ENCODE measurements around the gene TNS1.

TNS1 gene

GRCh38 chr2:217918308-217919024 is 84.3 kb downstream of the TNS1 start:
- H3K27ac ChIP-seq (ENCODE audit: low read length) = no peak overlapping the region
- peaks cover 4% of the 10 kb centered on the region; the same call in 1 of the 2 replicates for H3K27me3 ChIP-seq (replicated peaks; ENCODE audit: insufficient read depth, low read length)
- DNase-seq = no peak
- H3K4me3 ChIP-seq (ENCODE audit: low read length) = no peak overlapping the region
- H3K4me1 ChIP-seq (ENCODE audit: low read length) = no peaks in the 10 kb centered on the region
- H3F3A ChIP-seq (ENCODE audit: insufficient read depth, low read length) = no peaks in the 10 kb centered on the region
- no peaks in the 10 kb centered on the region for H3K9me3 ChIP-seq (replicated peaks; ENCODE audit: insufficient read depth, low read length)
- H3K4me2 ChIP-seq (ENCODE audit: low read depth, low read length) = no peak overlapping the region
- no peaks in the 10 kb centered on the region for H3K79me2 ChIP-seq (ENCODE audit: low read length)
- no peaks in the 10 kb centered on the region for H3K9me2 ChIP-seq (replicated peaks; ENCODE audit: insufficient read depth, low read length)
- TF ChIP-seq EZH2 (optimal IDR thresholded peaks at IDR 0.05; ENCODE audit: low read depth, low read length) = no peak
- TF ChIP-seq CTCF (IDR thresholded peaks at IDR 0.05; ENCODE audit: low read length) = no peak
- TF ChIP-seq EZH2phosphoT487 (IDR thresholded peaks at IDR 0.05; ENCODE audit: low read length) = no peak
- no peak overlapping the region for H2AFZ ChIP-seq (ENCODE audit: low read length)
- no peaks in the 10 kb centered on the region for H4K20me1 ChIP-seq (ENCODE audit: insufficient read depth, low read length)
- H3K9ac ChIP-seq (ENCODE audit: low read length) = no peak overlapping the region
- no peaks in the 10 kb centered on the region for H3K36me3 ChIP-seq (replicated peaks; ENCODE audit: insufficient read depth, low read length)

- H3K36me3 ChIP-seq (replicated peaks; ENCODE audit: insufficient read depth, low read length) = no peaks in the 10 kb centered on the region
- H3K4me3 ChIP-seq (ENCODE audit: low read length) = no peak overlapping the region
- TF ChIP-seq CTCF (IDR thresholded peaks at IDR 0.05; ENCODE audit: low read length) (no peak), EZH2 (optimal IDR thresholded peaks at IDR 0.05; ENCODE audit: low read depth, low read length) (no peak), EZH2phosphoT487 (IDR thresholded peaks at IDR 0.05; ENCODE audit: low read length) (no peak)
- H3K9ac ChIP-seq (ENCODE audit: low read length) = no peak overlapping the region
- H3K9me2 ChIP-seq (replicated peaks; ENCODE audit: insufficient read depth, low read length) = no peaks in the 10 kb centered on the region
- H3K4me2 ChIP-seq (ENCODE audit: low read depth, low read length) = no peak overlapping the region
- DNase-seq = no peak
- H4K20me1 ChIP-seq (ENCODE audit: insufficient read depth, low read length) = no peaks in the 10 kb centered on the region
- H3K4me1 ChIP-seq (ENCODE audit: low read length) = no peaks in the 10 kb centered on the region
- H2AFZ ChIP-seq (ENCODE audit: low read length) = no peak overlapping the region
- H3K9me3 ChIP-seq (replicated peaks; ENCODE audit: insufficient read depth, low read length) = no peaks in the 10 kb centered on the region
- no peaks in the 10 kb centered on the region for H3K79me2 ChIP-seq (ENCODE audit: low read length)
- no peaks in the 10 kb centered on the region for H3F3A ChIP-seq (ENCODE audit: insufficient read depth, low read length)
- no peak overlapping the region for H3K27ac ChIP-seq (ENCODE audit: low read length)
- peaks cover 4% of the 10 kb centered on the region; the same call in 1 of the 2 replicates for H3K27me3 ChIP-seq (replicated peaks; ENCODE audit: insufficient read depth, low read length)
Measured at GRCh38 chr2:217916504-217917254, 86.1 kb downstream of the TNS1 start.

DNA sequence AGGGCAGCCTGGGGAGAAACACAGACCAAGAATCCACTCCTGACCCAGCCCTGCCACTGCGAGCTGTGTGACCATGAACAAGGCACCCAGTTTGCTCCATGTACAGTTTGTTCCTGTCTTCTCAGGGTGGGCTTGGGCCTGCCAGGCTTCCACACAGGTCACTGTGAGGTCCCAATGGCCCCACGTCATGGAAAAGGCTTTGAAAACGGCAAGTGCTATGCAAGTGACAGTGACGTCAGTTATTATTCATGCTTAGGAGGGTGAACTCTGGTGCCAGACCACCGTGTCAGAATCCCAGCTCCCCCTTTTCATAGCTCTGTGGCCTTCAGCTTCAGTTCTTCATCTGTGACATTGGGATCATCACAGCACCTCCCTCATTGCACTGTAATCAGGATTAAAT is 87.1 kb downstream of the TNS1 start:
- Histone ChIP-seq H3K27ac (ENCODE audit: low read length) (no peak overlapping the region), H3K27me3 (replicated peaks; ENCODE audit: insufficient read depth, low read length) (peaks cover 4% of the 10 kb centered on the region; the same call in 1 of the 2 replicates), H3K36me3 (replicated peaks; ENCODE audit: insufficient read depth, low read length) (no peaks in the 10 kb centered on the region), H4K20me1 (ENCODE audit: insufficient read depth, low read length) (no peaks in the 10 kb centered on the region), H3K4me2 (ENCODE audit: low read depth, low read length) (no peak overlapping the region), H3K79me2 (ENCODE audit: low read length) (no peaks in the 10 kb centered on the region), H3K9me3 (replicated peaks; ENCODE audit: insufficient read depth, low read length) (no peaks in the 10 kb centered on the region), H3K4me3 (ENCODE audit: low read length) (no peak overlapping the region), H3K9me2 (replicated peaks; ENCODE audit: insufficient read depth, low read length) (no peaks in the 10 kb centered on the region), H3K9ac (ENCODE audit: low read length) (no peak overlapping the region), H3F3A (ENCODE audit: insufficient read depth, low read length) (no peaks in the 10 kb centered on the region), H3K4me1 (ENCODE audit: low read length) (no peaks in the 10 kb centered on the region), H2AFZ (ENCODE audit: low read length) (no peak overlapping the region)
- TF ChIP-seq CTCF (IDR thresholded peaks at IDR 0.05; ENCODE audit: low read length) (no peak), EZH2phosphoT487 (IDR thresholded peaks at IDR 0.05; ENCODE audit: low read length) (no peak), EZH2 (optimal IDR thresholded peaks at IDR 0.05; ENCODE audit: low read depth, low read length) (no peak)
- DNase-seq = no peak

Measured in MM.1S (cell line).